NB4 (cell line): ENCODE results near the gene FBXW2.

ENCODE experiments used
- CTCF ChIP-seq: IDR thresholded peaks from one replicate; pipeline ENCODE4 v1.5.1; 2012; ENCODE audit warnings: low read depth, low read length
- POLR2A ChIP-seq: IDR thresholded peaks from 2 replicates; pipeline ENCODE4 v1.6.1; 2011; ENCODE audit warnings: mild to moderate bottlenecking; ENCODE audit not compliant: insufficient read length; ENCODE audit errors: extremely low read depth
- TF ChIP-seq, protein P1 (sequence below): IDR thresholded peaks from 2 replicates; pipeline ENCODE4 v1.6.1; 2011; ENCODE audit warnings: low read depth, low read length

GRCh38 chr9:120757026-120757913 is 35.9 kb downstream of the FBXW2 start:
- TF ChIP-seq CTCF, result no peak
- no peak for TF ChIP-seq POLR2A
- TF ChIP-seq, protein P1, sequence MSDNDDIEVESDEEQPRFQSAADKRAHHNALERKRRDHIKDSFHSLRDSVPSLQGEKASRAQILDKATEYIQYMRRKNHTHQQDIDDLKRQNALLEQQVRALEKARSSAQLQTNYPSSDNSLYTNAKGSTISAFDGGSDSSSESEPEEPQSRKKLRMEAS, result no peak
